ENCODE measurements around the gene BTG4.

DNA sequence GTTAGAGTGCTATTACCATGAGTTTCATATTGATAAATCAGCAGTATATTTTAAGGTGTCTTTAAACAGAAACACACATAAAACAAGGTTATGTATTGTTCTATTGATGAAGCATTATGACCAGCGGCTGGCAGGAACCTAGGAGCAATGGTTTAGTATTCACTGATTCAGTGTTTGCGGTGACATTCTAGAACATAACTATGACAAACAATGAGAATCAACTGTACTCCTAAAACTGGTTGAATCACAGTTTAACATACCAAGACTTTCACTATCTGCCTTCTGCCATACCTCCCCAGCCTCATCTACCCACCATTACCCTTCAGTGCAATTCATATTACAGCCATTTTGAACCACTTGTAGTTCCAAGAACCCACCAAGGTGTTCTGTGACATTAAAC lies 11.2 kb upstream of the BTG4 start:
- no peak for TF ChIP-seq POLR2A (IDR thresholded peaks at IDR 0.05; ENCODE audit: low read length)
- TF ChIP-seq GATA1 (IDR thresholded peaks at IDR 0.05; ENCODE audit: low read depth, low read length) = no peak

All from erythroblast (primary cell).